Neural cell (in vitro differentiated cells): ENCODE data around the gene ENTREP3. TPM values are rescaled to one million over a fixed set of nuclear protein-coding genes. Genes with fewer than 3 reads are reported as not detected.

ENCODE experiments used
- H2AFZ ChIP-seq: fragments of 200-600, 300-800 bp; sonication (generic), shearing (Covaris generic); 2 replicates; pipeline ENCODE4 v1.6.0; 2014; ENCODE audit warnings: low read depth, mild to moderate bottlenecking, antibody characterized with exemption, low read length, moderate library complexity
- H3F3A ChIP-seq: fragments of 200-600 bp; shearing (Covaris generic); 2 replicates; pipeline ENCODE4 v1.6.1; 2016; ENCODE audit warnings: mild to moderate bottlenecking, moderate library complexity, mixed read lengths, antibody characterized with exemption, low read length; ENCODE audit not compliant: insufficient read depth, poor library complexity, severe bottlenecking
- H3K27ac ChIP-seq: fragments of 200-600, 300-800 bp; sonication (generic), shearing (Covaris generic); 2 replicates; pipeline ENCODE4 v1.5.1; 2014; ENCODE audit warnings: mild to moderate bottlenecking, low read length, moderate library complexity
- H3K27me3 ChIP-seq: fragments of 300-800, 200-600 bp; sonication (generic), shearing (Covaris generic); 2 replicates; pipeline ENCODE4 v1.6.0; 2014; ENCODE audit warnings: mild to moderate bottlenecking, low read depth, low read length, moderate library complexity; ENCODE audit not compliant: insufficient read depth
- H3K36me3 ChIP-seq: fragments of 300-800, 200-600 bp; sonication (generic), shearing (Covaris generic); 2 replicates; pipeline ENCODE4 v1.5.1; 2014; ENCODE audit warnings: mild to moderate bottlenecking, antibody characterized with exemption, low read length, moderate library complexity; ENCODE audit not compliant: insufficient read depth
- H3K4me2 ChIP-seq: fragments of 300-800, 200-600 bp; sonication (generic), shearing (Covaris generic); 2 replicates; pipeline ENCODE4 v1.6.0; 2014; ENCODE audit warnings: mild to moderate bottlenecking, low read length
- H3K4me3 ChIP-seq: fragments of 300-800, 200-600 bp; sonication (generic), shearing (Covaris generic); 2 replicates; pipeline ENCODE4 v1.5.1; 2014; ENCODE audit warnings: mild to moderate bottlenecking, low read length, moderate library complexity
- H3K79me2 ChIP-seq: fragments of 200-600 bp; shearing (Covaris generic); replicated peaks from 2 replicates; pipeline ENCODE4 v1.6.0; 2014; ENCODE audit warnings: mild to moderate bottlenecking, low read length, moderate library complexity; ENCODE audit not compliant: insufficient read depth
- H3K9ac ChIP-seq: fragments of 300-800, 200-600 bp; sonication (generic), shearing (Covaris generic); 2 replicates; pipeline ENCODE4 v1.6.1; 2016; ENCODE audit warnings: mild to moderate bottlenecking, low read length, mixed read lengths
- H3K9me2 ChIP-seq: fragments of 200-600 bp; shearing (Covaris generic); 2 replicates; pipeline ENCODE4 v1.6.1; 2016; ENCODE audit warnings: mild to moderate bottlenecking, low read length, mixed read lengths; ENCODE audit not compliant: insufficient read depth
- H3K9me3 ChIP-seq: fragments of 200-600, 300-800 bp; sonication (generic), shearing (Covaris generic); 2 replicates; pipeline ENCODE4 v1.6.1; 2016; ENCODE audit warnings: mild to moderate bottlenecking, mixed run types, low read length, moderate library complexity, mixed read lengths
- H4K20me1 ChIP-seq: fragments of 200-600 bp; shearing (Covaris generic); 2 replicates; pipeline ENCODE4 v1.6.1; 2016; ENCODE audit warnings: mild to moderate bottlenecking, mixed run types; ENCODE audit not compliant: insufficient read depth
- CTCF ChIP-seq: fragments of 450-650 bp; IDR thresholded peaks from 2 replicates; pipeline ENCODE4 v1.5.1; 2014; ENCODE audit warnings: antibody characterized with exemption, mild to moderate bottlenecking, moderate library complexity; ENCODE audit not compliant: poor library complexity, severe bottlenecking
- EP300 ChIP-seq: fragments of 450-650 bp; conservative IDR thresholded peaks from 2 replicates; pipeline ENCODE4 v1.6.1; 2014; ENCODE audit warnings: antibody characterized with exemption, mild to moderate bottlenecking, moderate library complexity; ENCODE audit not compliant: poor library complexity, severe bottlenecking
- EZH2 ChIP-seq: fragments of 200-600, 300-800 bp; shearing (Covaris generic), sonication (generic); IDR thresholded peaks from 2 replicates; pipeline ENCODE4 v1.6.1; 2014; ENCODE audit warnings: antibody characterized with exemption, low read length, borderline replicate concordance, mild to moderate bottlenecking; ENCODE audit not compliant: insufficient read depth, poor library complexity, severe bottlenecking
- MXI1 ChIP-seq: fragments of 450-650 bp; conservative IDR thresholded peaks from 2 replicates; pipeline ENCODE4 v1.6.1; 2014; ENCODE audit warnings: antibody characterized with exemption, mild to moderate bottlenecking; ENCODE audit not compliant: poor library complexity, severe bottlenecking
- POLR2AphosphoS5 ChIP-seq: IDR thresholded peaks from 2 replicates; pipeline ENCODE4 v1.6.1; 2012
- RAD21 ChIP-seq: fragments of 450-650 bp; conservative IDR thresholded peaks from 2 replicates; pipeline ENCODE4 v1.6.1; 2014; ENCODE audit warnings: antibody characterized with exemption, mild to moderate bottlenecking, moderate library complexity
- REST ChIP-seq: IDR thresholded peaks from 2 replicates; pipeline ENCODE4 v1.6.1; 2012; ENCODE audit warnings: borderline replicate concordance
- SMC3 ChIP-seq: fragments of 450-650 bp; conservative IDR thresholded peaks from 2 replicates; pipeline ENCODE4 v1.6.1; 2014; ENCODE audit warnings: antibody characterized with exemption, mild to moderate bottlenecking, moderate library complexity; ENCODE audit not compliant: poor library complexity
- TAF1 ChIP-seq: IDR thresholded peaks from 2 replicates; pipeline ENCODE4 v1.6.1; 2012; ENCODE audit warnings: low read depth
- polyA plus RNA-seq: library from polyadenylated mRNA; depleted of rRNA; stranded (reverse); fragments of >200 nt; gene quantifications from 2 replicates; pipeline ENCODE4 v1.2.3, GENCODE V29; 2014

Gene ENTREP3
- polyA plus RNA-seq, 1 donor from 2014 or later, result 11.1 TPM

- H3K27me3 ChIP-seq, result no peaks in the 10 kb centered on the region
- H3K4me2 ChIP-seq, result peak overlapping the region; percentile 74
- no peaks in the 10 kb centered on the region for H3K36me3 ChIP-seq
- H3K9me2 ChIP-seq, result no peaks in the 10 kb centered on the region
- TF ChIP-seq CTCF, result peak; percentile 2
- TF ChIP-seq POLR2AphosphoS5, result no peak
- H3K27ac ChIP-seq, result peak overlapping the region; percentile 97
- H3K79me2 ChIP-seq, result peaks cover 11% of the 10 kb centered on the region
- peak overlapping the region; percentile 95 for H2AFZ ChIP-seq
- peak overlapping the region; percentile 88 for H3K9ac ChIP-seq
- H3K9me3 ChIP-seq, result no peaks in the 10 kb centered on the region
- peaks cover 6% of the 10 kb centered on the region for H3F3A ChIP-seq
- H3K4me3 ChIP-seq, result peak overlapping the region; percentile 92
- no peaks in the 10 kb centered on the region for H4K20me1 ChIP-seq
Observed at GRCh38 chr1:155228096-155228427, 27.2 kb downstream of the ENTREP3 start.

- H3K36me3 ChIP-seq, result no peaks in the 10 kb centered on the region
- TF ChIP-seq POLR2AphosphoS5 (peak; percentile 83), SMC3 (peak; percentile 46), MXI1 (peak; percentile 83), EP300 (peak; percentile 34), REST (peak; percentile 90), TAF1 (peak; percentile 98), RAD21 (peak; percentile 42), CTCF (peak; percentile 67), EZH2 (no peak)
- H3K9me3 ChIP-seq, result no peaks in the 10 kb centered on the region
- no peaks in the 10 kb centered on the region for H4K20me1 ChIP-seq
- H3K4me2 ChIP-seq, result peak overlapping the region; percentile 83
- no peaks in the 10 kb centered on the region for H3K27me3 ChIP-seq
- H3F3A ChIP-seq, result peaks cover 6% of the 10 kb centered on the region
- H3K4me3 ChIP-seq, result peak overlapping the region; percentile 92
- H3K79me2 ChIP-seq, result peaks cover 11% of the 10 kb centered on the region
- H3K9me2 ChIP-seq, result no peaks in the 10 kb centered on the region
- peak overlapping the region; percentile 97 for H3K27ac ChIP-seq
- peak overlapping the region; percentile 88 for H3K9ac ChIP-seq
- peak overlapping the region; percentile 95 for H2AFZ ChIP-seq
Observed at GRCh38 chr1:155227261-155228095, 27.8 kb downstream of the ENTREP3 start.
